ENCODE data around the gene DESI2. TPM values are rescaled to one million over a fixed set of nuclear protein-coding genes. Genes with fewer than 3 reads are reported as not detected.

Gene DESI2
- total RNA-seq, 1 experiment from 2014 or later, result 53.9 TPM

DNA sequence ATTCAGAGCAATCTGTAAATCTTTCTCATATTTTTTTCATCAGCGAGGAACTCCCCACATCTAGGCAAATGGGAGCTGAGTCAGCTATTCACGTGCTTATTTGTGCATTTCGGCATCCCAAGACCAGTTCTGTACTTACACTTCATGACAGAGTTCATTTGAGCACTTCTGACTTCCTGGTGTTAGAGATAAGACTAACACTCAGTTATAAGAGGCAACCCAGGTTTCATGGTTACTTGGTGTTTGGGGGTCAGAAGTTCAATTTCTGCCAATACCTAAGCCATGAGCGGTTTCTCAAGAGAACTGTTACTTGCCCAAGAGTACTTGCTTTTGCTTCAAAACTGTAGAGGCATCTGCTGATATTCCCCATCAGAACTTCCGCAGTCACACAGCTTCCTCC is 24.1 kb upstream of the DESI2 start:
- in situ Hi-C loops (cut with HindIII; ENCODE audit: low pct_unique_long_range_greater_than_20kb, low sequenced_read_pairs), result no loop called here
- no peak for TF ChIP-seq TCF7L2 (IDR thresholded peaks at IDR 0.05; ENCODE audit: low read depth, low read length)
- TF ChIP-seq, protein P1, sequence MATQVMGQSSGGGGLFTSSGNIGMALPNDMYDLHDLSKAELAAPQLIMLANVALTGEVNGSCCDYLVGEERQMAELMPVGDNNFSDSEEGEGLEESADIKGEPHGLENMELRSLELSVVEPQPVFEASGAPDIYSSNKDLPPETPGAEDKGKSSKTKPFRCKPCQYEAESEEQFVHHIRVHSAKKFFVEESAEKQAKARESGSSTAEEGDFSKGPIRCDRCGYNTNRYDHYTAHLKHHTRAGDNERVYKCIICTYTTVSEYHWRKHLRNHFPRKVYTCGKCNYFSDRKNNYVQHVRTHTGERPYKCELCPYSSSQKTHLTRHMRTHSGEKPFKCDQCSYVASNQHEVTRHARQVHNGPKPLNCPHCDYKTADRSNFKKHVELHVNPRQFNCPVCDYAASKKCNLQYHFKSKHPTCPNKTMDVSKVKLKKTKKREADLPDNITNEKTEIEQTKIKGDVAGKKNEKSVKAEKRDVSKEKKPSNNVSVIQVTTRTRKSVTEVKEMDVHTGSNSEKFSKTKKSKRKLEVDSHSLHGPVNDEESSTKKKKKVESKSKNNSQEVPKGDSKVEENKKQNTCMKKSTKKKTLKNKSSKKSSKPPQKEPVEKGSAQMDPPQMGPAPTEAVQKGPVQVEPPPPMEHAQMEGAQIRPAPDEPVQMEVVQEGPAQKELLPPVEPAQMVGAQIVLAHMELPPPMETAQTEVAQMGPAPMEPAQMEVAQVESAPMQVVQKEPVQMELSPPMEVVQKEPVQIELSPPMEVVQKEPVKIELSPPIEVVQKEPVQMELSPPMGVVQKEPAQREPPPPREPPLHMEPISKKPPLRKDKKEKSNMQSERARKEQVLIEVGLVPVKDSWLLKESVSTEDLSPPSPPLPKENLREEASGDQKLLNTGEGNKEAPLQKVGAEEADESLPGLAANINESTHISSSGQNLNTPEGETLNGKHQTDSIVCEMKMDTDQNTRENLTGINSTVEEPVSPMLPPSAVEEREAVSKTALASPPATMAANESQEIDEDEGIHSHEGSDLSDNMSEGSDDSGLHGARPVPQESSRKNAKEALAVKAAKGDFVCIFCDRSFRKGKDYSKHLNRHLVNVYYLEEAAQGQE (IDR thresholded peaks at IDR 0.05; ENCODE audit: insufficient read depth in 1 of 2, low read depth in 2 of 2, low read length in 1 of 2), result no peak
- ATAC-seq (no peak), DNase-seq (ENCODE audit: low read depth, low spot score) (no peak)
- ChIA-PET CTCF (no interaction called here), POLR2A (no interaction called here)
- Histone ChIP-seq H3K4me3 (ENCODE audit: low read depth in 2 of 2, low read length in 2 of 2) (no peak overlapping the region), H3K27me3 (ENCODE audit: control insufficient read depth, insufficient read depth, low read length) (no peaks in the 10 kb centered on the region; the same call in 1 of the 2 replicates), H3K9me3 (ENCODE audit: control insufficient read depth, insufficient read depth, low read depth, low read length) (0 out of 2 replicates have a peak, but pooled peaks cover 3% of the 10 kb centered on the region), H3K27ac (ENCODE audit: low read length) (no peak overlapping the region), H3K4me1 (ENCODE audit: control insufficient read depth, insufficient read depth, low read length) (no peaks in the 10 kb centered on the region), H3K36me3 (ENCODE audit: control insufficient read depth, insufficient read depth, low read length) (no peaks in the 10 kb centered on the region)
- BruUV-seq (replicated peaks), result no TSS peak
- intact Hi-C loops (cut with micrococcal nuclease; ENCODE audit: unreplicated experiment), result no loop called here

DNA sequence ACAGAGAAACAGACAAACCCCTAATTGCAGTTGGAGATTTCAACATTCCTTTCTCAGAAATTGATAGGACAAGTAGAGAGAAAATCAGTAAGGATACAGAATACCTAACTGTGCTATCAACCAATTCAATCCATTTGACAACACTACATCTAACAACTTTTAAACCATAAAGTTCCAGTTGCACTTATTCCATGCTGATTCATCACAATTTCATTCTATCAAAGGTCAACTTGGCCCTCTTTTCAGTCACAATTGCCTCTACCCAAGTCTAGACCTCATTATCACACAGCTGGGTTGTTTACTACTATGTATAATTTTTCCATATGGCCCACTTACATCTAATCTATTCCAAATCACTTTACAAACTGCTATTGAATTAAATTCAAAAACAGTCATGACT is 19.8 kb upstream of the DESI2 start:
- DNase-seq (ENCODE audit: low read depth, low spot score) (no peak), ATAC-seq (no peak)
- Histone ChIP-seq H3K27me3 (ENCODE audit: control insufficient read depth, insufficient read depth, low read length) (no peaks in the 10 kb centered on the region; the same call in 1 of the 2 replicates), H3K4me3 (ENCODE audit: low read depth in 2 of 2, low read length in 2 of 2) (no peak overlapping the region), H3K4me1 (ENCODE audit: control insufficient read depth, insufficient read depth, low read length) (no peaks in the 10 kb centered on the region), H3K9me3 (ENCODE audit: control insufficient read depth, insufficient read depth, low read depth, low read length) (0 out of 2 replicates have a peak, but pooled peaks cover 3% of the 10 kb centered on the region), H3K27ac (ENCODE audit: low read length) (no peak overlapping the region), H3K36me3 (ENCODE audit: control insufficient read depth, insufficient read depth, low read length) (no peaks in the 10 kb centered on the region)
- TF ChIP-seq SIN3A (IDR thresholded peaks at IDR 0.05; ENCODE audit: borderline replicate concordance, insufficient read depth, low read depth, low read length) (no peak), POLR2AphosphoS5 (IDR thresholded peaks at IDR 0.05; ENCODE audit: low read depth, low read length) (no peak), TCF7L2 (IDR thresholded peaks at IDR 0.05; ENCODE audit: low read depth, low read length) (no peak)
- TF ChIP-seq, protein P2, sequence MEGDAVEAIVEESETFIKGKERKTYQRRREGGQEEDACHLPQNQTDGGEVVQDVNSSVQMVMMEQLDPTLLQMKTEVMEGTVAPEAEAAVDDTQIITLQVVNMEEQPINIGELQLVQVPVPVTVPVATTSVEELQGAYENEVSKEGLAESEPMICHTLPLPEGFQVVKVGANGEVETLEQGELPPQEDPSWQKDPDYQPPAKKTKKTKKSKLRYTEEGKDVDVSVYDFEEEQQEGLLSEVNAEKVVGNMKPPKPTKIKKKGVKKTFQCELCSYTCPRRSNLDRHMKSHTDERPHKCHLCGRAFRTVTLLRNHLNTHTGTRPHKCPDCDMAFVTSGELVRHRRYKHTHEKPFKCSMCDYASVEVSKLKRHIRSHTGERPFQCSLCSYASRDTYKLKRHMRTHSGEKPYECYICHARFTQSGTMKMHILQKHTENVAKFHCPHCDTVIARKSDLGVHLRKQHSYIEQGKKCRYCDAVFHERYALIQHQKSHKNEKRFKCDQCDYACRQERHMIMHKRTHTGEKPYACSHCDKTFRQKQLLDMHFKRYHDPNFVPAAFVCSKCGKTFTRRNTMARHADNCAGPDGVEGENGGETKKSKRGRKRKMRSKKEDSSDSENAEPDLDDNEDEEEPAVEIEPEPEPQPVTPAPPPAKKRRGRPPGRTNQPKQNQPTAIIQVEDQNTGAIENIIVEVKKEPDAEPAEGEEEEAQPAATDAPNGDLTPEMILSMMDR (IDR thresholded peaks at IDR 0.05), result no peak
- TF ChIP-seq, protein P1 (IDR thresholded peaks at IDR 0.05; ENCODE audit: insufficient read depth in 1 of 2, low read depth in 2 of 2, low read length in 1 of 2), result no peak
- BruUV-seq (replicated peaks), result no TSS peak
- in situ Hi-C loops (cut with HindIII; ENCODE audit: low pct_unique_long_range_greater_than_20kb, low sequenced_read_pairs) (no loop called here), intact Hi-C loops (cut with micrococcal nuclease; ENCODE audit: unreplicated experiment) (no loop called here)
- ChIA-PET POLR2A (no interaction called here), CTCF (no interaction called here)

Measured in Panc1 (cell line).